Caco-2 (cell line): ENCODE measurements around the gene VWA1. TPM values are rescaled to one million over a fixed set of nuclear protein-coding genes. Genes with fewer than 3 reads are reported as not detected.

ENCODE experiments used
- BruUV-seq: library from RNA; stranded (reverse); fragments of 400-500 nt; replicated peaks from 2 replicates; lab custom pipeline; 2021; lab: Mats Ljungman, UMichigan
- CTCF ChIA-PET: fragments of 300-600 bp; sonication (Branson Sonifier 250); formaldehyde crosslinking; loops from one replicate; lab custom pipeline; 2022; ENCODE audit warnings: antibody characterized with exemption; lab: Charles Lee
- POLR2A ChIA-PET: fragments of 300-600 bp; sonication (Branson Sonifier 250); formaldehyde crosslinking; loops from one replicate; lab custom pipeline; 2022; ENCODE audit warnings: antibody characterized with exemption; lab: Charles Lee
- DNase-seq, 2 experiments: peaks; one replicate each; pipeline versions ENCODE4 v3.0.0 to v3.0.0-alpha.2; 2020 to 2022
- H3K27me3 ChIP-seq: replicated peaks from 2 replicates; pipeline ENCODE4 v1.6.0; 2011; ENCODE audit warnings: low read length; ENCODE audit not compliant: control insufficient read depth, insufficient read depth
- H3K36me3 ChIP-seq: 2 replicates; pipeline ENCODE4 v1.5.1; 2011; ENCODE audit warnings: low read length; ENCODE audit not compliant: control insufficient read depth, insufficient read depth
- H3K4me1 ChIP-seq: fragments of 250-450 bp; sonication (Bioruptor Pico); 2 replicates; pipeline ENCODE4 v1.5.1; 2020; ENCODE audit warnings: mild to moderate bottlenecking
- H3K4me3 ChIP-seq: 2 replicates; pipeline ENCODE4 v1.5.1; 2011; ENCODE audit warnings: low read depth, mild to moderate bottlenecking, control low read depth, low read length
- H3K9me3 ChIP-seq: fragments of 250-450 bp; sonication (Bioruptor Pico); 2 replicates; pipeline ENCODE4 v1.5.1; 2020; ENCODE audit warnings: mild to moderate bottlenecking, moderate library complexity
- H3K27ac Mint-ChIP-seq: one replicate; pipeline ENCODE4 v1.8.0; 2022; ENCODE audit warnings: mixed read lengths; ENCODE audit not compliant: unreplicated experiment
- H3K27me3 Mint-ChIP-seq: one replicate; pipeline ENCODE4 v1.8.0; 2022; ENCODE audit warnings: mixed read lengths; ENCODE audit not compliant: insufficient read depth, unreplicated experiment
- H3K36me3 Mint-ChIP-seq: one replicate; pipeline ENCODE4 v1.8.0; 2022; ENCODE audit warnings: mild to moderate bottlenecking, mixed read lengths; ENCODE audit not compliant: insufficient read depth, unreplicated experiment
- H3K4me1 Mint-ChIP-seq: one replicate; pipeline ENCODE4 v1.8.0; 2022; ENCODE audit warnings: low read depth, mixed read lengths; ENCODE audit not compliant: unreplicated experiment
- H3K4me3 Mint-ChIP-seq: one replicate; pipeline ENCODE4 v1.8.0; 2022; ENCODE audit warnings: mild to moderate bottlenecking, moderate library complexity, mixed read lengths; ENCODE audit not compliant: unreplicated experiment
- H3K9me3 Mint-ChIP-seq: one replicate; pipeline ENCODE4 v1.8.0; 2022; ENCODE audit warnings: mixed read lengths; ENCODE audit not compliant: unreplicated experiment
- CTCF ChIP-seq, 2 experiments: fragments of 200-600 bp in 1 of 2; IDR thresholded peaks; 1 replicate in 1 of 2; 2 replicates in 1 of 2; pipeline versions ENCODE4 v1.5.1 to v1.8.0; 2011 to 2022; ENCODE audit warnings: antibody characterized with exemption in 1 of 2, control low read depth in 1 of 2, inconsistent platforms in 1 of 2, low read depth in 1 of 2, low read length in 1 of 2, mild to moderate bottlenecking in 1 of 2, moderate library complexity in 1 of 2; ENCODE audit not compliant: insufficient read depth in 1 of 2, severe bottlenecking in 1 of 2, unreplicated experiment in 1 of 2
- intact Hi-C: fragments of 100-400 bp; cut with micrococcal nuclease; formaldehyde crosslinking; loops from one replicate; pipeline ENCODE4 v1.10.0; 2022; ENCODE audit not compliant: unreplicated experiment
- total RNA-seq: library from RNA; stranded (reverse); gene quantifications from 2 replicates; pipeline ENCODE4 v1.2.3, GENCODE V29; 2022

The VWA1 gene
- total RNA-seq, 1 experiment from 2014 or later = 74.7 TPM

DNA sequence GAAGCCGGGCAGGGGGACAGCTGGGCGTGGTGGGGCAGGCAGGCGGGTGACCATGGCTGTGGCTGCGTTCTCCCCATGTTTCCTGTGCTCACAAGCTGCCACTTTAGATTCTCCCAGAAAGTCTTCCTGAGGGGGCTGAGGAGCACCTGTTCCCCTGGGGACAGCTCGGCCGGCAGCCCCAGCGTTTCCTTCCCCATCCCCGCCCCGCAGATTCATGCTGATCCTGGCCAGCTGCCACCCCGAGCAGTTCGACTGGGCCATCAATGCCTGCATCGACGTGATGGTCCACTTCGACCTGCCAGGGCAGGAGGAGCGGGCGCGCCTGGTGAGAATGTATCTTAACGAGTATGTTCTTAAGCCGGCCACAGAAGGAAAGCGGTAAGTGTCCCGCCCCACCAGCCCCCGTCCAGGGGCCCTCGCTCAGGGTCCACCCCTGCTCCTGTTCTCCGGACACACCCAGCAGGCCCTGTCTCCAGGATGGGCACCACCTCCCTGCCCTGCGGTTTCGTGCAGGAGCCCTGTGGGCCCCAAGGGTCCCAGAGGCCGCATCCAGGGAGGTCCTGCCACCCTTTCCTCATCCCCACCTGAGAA lies 25.1 kb downstream of the VWA1 start:
- Histone ChIP-seq H3K9me3 (no peaks in the 10 kb centered on the region), H3K36me3 (no peaks in the 10 kb centered on the region), H3K4me1 (no peaks in the 10 kb centered on the region), H3K4me3 (no peak overlapping the region), H3K27me3 (no peaks in the 10 kb centered on the region)
- no peaks in the 10 kb centered on the region for H3K9me3 Mint-ChIP-seq
- no peaks in the 10 kb centered on the region for H3K27me3 Mint-ChIP-seq
- ChIA-PET POLR2A (no interaction called here), CTCF (no interaction called here)
- no peak for TF ChIP-seq CTCF (IDR thresholded peaks at IDR 0.05; ENCODE audit: insufficient read depth in 1 of 2, low read depth in 1 of 2, low read length in 1 of 2, severe bottlenecking in 1 of 2, unreplicated experiment in 1 of 2)
- no peak for DNase-seq
- H3K4me1 Mint-ChIP-seq = no peaks in the 10 kb centered on the region
- intact Hi-C loops = no loop called here
- H3K36me3 Mint-ChIP-seq = no peaks in the 10 kb centered on the region
- H3K27ac Mint-ChIP-seq = no peak overlapping the region
- BruUV-seq = no TSS peak
- no peak overlapping the region for H3K4me3 Mint-ChIP-seq

DNA sequence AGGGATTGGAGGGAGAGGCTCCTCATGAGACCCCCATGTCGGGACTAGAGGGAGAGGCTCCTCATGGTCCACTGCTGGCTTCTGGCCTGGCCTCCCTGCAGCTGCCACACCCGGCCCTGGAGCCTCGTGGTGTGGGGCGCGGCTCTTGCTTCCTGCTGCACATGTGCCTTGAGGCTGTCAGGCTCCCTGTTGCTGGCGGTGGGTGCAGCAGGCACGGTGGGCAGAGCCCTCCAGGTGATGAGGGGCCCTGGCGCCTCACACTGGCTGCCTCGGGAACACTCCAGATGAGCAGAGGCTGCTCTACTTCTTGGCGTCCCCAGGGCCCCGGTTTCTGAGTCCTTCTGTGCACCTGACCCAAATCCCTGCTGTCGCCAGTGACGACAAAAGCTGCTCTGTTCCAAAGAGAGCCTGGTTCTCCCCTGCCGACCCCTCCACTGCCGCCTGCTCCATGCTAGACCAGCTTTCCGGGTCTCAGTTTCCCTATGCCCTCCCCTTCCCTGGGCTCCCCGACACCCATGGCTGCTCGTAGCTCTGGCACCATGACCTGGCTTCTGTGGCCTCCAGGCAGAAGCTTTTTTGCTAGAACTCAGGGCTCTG lies 26.3 kb downstream of the VWA1 start:
- no TSS peak for BruUV-seq
- Mint-ChIP-seq H3K9me3 (no peaks in the 10 kb centered on the region), H3K27me3 (no peaks in the 10 kb centered on the region), H3K4me1 (no peaks in the 10 kb centered on the region), H3K36me3 (no peaks in the 10 kb centered on the region), H3K4me3 (no peak overlapping the region), H3K27ac (no peak overlapping the region)
- DNase-seq = no peak
- TF ChIP-seq CTCF (IDR thresholded peaks at IDR 0.05; ENCODE audit: insufficient read depth in 1 of 2, low read depth in 1 of 2, low read length in 1 of 2, severe bottlenecking in 1 of 2, unreplicated experiment in 1 of 2) = no peak
- intact Hi-C loops = no loop called here
- ChIA-PET POLR2A (interaction anchor here (0.6 kb wide), 1 partner anchor 51 kb away, joined by 5 read pairs; no protein-coding TSS in a partner anchor), CTCF (no interaction called here)
- H3K36me3 ChIP-seq = no peaks in the 10 kb centered on the region
- H3K4me3 ChIP-seq = no peak overlapping the region
- no peaks in the 10 kb centered on the region for H3K9me3 ChIP-seq
- no peaks in the 10 kb centered on the region for H3K27me3 ChIP-seq
- no peaks in the 10 kb centered on the region for H3K4me1 ChIP-seq

DNA sequence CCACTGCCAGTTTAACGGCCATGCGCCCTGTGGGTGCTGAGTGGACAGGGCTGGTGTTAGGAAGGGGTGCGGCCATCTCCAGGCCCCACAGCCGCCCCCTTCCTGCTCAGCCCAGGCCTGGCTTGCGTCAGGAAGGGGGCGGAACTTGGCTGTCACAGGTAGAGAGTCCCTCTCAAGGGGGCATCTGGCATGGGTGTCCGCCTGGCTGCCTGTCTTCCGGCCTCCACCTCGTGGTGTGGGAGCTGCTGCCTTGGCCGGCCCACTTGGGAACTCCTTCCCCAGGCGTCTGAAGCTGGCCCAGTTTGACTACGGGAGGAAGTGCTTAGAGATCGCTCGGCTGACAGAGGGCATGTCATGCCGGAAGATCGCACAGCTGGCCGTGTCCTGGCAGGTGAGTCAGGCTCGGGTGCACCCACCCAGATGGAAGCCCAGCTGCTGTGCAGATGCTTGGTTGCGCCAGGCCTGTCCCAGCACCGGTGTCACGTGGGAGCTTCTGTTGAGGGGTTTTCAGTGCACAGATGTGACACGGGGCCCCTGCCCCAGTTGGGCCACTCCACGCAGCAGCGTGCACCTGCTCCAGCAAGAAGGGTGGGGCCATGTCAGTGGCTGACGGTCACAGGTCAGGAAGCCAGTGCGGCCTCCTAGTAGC lies 27.0 kb downstream of the VWA1 start:
- H3K9me3 ChIP-seq = no peaks in the 10 kb centered on the region
- no peak for TF ChIP-seq CTCF (IDR thresholded peaks at IDR 0.05; ENCODE audit: insufficient read depth in 1 of 2, low read depth in 1 of 2, low read length in 1 of 2, severe bottlenecking in 1 of 2, unreplicated experiment in 1 of 2)
- intact Hi-C loops = no loop called here
- no peak overlapping the region for H3K27ac Mint-ChIP-seq
- H3K36me3 ChIP-seq = no peaks in the 10 kb centered on the region
- BruUV-seq = no TSS peak
- H3K36me3 Mint-ChIP-seq = no peaks in the 10 kb centered on the region
- CTCF ChIA-PET = no interaction called here
- POLR2A ChIA-PET = no interaction called here
- no peak overlapping the region for H3K4me3 Mint-ChIP-seq
- no peak overlapping the region for H3K4me3 ChIP-seq
- H3K27me3 ChIP-seq = no peaks in the 10 kb centered on the region
- DNase-seq = no peak
- no peaks in the 10 kb centered on the region for H3K4me1 Mint-ChIP-seq
- H3K27me3 Mint-ChIP-seq = no peaks in the 10 kb centered on the region
- H3K9me3 Mint-ChIP-seq = no peaks in the 10 kb centered on the region
- no peaks in the 10 kb centered on the region for H3K4me1 ChIP-seq
